ENCODE measurements around the gene LRRC41.

Gene LRRC41

GRCh38 chr1:46315669-46316403 is 12.4 kb upstream of the LRRC41 start:
- TF ChIP-seq CTCF (IDR thresholded peaks at IDR 0.05) = no peak
- DNase-seq (ENCODE audit: low spot score) = no peak

GRCh38 chr1:46310321-46310720 is 6.9 kb upstream of the LRRC41 start:
- Histone ChIP-seq H3K27ac (no peak overlapping the region), H3K4me3 (no peak overlapping the region)
- TF ChIP-seq CTCF (IDR thresholded peaks at IDR 0.05) = no peak
- DNase-seq (ENCODE audit: low spot score) = no peak

More at GRCh38 chr1:46315669-46316403, 12.4 kb upstream of the LRRC41 start:
- H3K4me3 ChIP-seq = no peak overlapping the region
- H3K27ac ChIP-seq = no peak overlapping the region

- no peak for TF ChIP-seq CTCF (IDR thresholded peaks at IDR 0.05)
Measured at GRCh38 chr1:46309401-46310159, 6.2 kb upstream of the LRRC41 start.

GRCh38 chr1:46306159-46306530 is 2.7 kb upstream of the LRRC41 start:
- Histone ChIP-seq H3K4me3 (no peak overlapping the region), H3K27ac (no peak overlapping the region)
- no peak for DNase-seq (ENCODE audit: low spot score)
- TF ChIP-seq CTCF (IDR thresholded peaks at IDR 0.05) = no peak

More at GRCh38 chr1:46309401-46310159, 6.2 kb upstream of the LRRC41 start:
- no peak overlapping the region for H3K4me3 ChIP-seq
- no peak overlapping the region for H3K27ac ChIP-seq
- DNase-seq (ENCODE audit: low spot score) = no peak

- Histone ChIP-seq H3K4me3 (peak overlapping the region; percentile 97), H3K27ac (peak overlapping the region; percentile 89 to 99)
- DNase-seq (ENCODE audit: low spot score) = no peak
- TF ChIP-seq CTCF (IDR thresholded peaks at IDR 0.05) = no peak
Measured at GRCh38 chr1:46303872-46304326, 483 bp upstream of the LRRC41 start.

- Histone ChIP-seq H3K27ac (peak overlapping the region; percentile 89 to 99), H3K4me3 (peak overlapping the region; percentile 97)
- TF ChIP-seq CTCF (IDR thresholded peaks at IDR 0.05) = no peak
- DNase-seq (ENCODE audit: low spot score) = no peak
Measured at GRCh38 chr1:46302641-46303037, 777 bp downstream of the LRRC41 start.

Data from coronary artery (tissue), 2 donors.